ENCODE measurements around the gene LONRF2.

DNA sequence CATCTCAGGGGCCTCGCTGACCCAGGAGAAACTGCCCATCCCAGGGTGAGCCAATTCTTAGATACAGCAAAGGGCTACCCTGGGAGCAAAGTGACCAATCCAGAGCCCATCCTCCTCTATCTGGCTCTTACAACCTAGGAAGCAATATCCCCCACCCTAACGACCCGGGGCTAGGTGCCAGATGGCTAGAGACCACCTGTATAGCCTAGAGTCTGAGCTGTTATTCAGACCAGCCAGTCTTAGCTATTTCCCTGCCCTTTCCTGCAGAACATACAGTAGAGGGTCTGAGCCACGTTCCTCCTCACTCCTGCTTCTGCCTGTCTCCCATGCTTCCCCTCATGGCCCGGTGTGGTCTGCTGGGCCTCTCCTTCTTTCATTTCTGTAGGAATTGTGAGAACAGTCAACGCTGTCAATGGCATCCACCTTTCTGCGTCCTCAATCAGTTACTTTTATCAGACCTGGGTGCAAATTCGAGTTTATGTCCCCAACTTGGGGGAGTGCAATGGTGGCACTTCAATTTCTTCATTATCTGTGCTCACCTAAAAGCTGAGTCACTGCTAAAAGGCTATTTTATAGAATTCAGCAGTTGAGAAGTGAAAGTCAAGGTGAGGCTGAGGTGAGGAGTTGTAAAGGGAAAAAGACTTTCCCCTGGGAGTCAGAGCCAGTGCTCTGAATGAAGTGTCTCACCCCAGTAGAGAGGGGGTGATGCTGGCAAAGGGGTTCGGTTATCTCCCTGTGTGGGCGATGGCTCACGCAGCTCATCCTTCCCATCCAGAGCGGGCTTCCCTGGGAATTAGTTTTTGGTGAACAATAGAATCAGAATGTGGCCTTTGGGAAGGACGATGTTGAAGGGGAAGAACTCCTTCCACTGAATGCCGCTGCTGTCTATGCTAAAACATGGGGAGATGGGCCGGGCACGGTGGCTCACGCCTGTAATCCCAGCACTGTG lies 42.4 kb downstream of the LONRF2 start:
- TF ChIP-seq POLR2A (IDR thresholded peaks at IDR 0.05) = no peak
- TF ChIP-seq, protein P1, sequence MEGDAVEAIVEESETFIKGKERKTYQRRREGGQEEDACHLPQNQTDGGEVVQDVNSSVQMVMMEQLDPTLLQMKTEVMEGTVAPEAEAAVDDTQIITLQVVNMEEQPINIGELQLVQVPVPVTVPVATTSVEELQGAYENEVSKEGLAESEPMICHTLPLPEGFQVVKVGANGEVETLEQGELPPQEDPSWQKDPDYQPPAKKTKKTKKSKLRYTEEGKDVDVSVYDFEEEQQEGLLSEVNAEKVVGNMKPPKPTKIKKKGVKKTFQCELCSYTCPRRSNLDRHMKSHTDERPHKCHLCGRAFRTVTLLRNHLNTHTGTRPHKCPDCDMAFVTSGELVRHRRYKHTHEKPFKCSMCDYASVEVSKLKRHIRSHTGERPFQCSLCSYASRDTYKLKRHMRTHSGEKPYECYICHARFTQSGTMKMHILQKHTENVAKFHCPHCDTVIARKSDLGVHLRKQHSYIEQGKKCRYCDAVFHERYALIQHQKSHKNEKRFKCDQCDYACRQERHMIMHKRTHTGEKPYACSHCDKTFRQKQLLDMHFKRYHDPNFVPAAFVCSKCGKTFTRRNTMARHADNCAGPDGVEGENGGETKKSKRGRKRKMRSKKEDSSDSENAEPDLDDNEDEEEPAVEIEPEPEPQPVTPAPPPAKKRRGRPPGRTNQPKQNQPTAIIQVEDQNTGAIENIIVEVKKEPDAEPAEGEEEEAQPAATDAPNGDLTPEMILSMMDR (IDR thresholded peaks at IDR 0.05) = no peak

All from uterus (tissue), 2 donors.